IMR-90 (cell line): ENCODE results near the gene PNKD.

ENCODE experiments used
- POLR2A ChIP-seq: IDR thresholded peaks from 2 replicates; pipeline ENCODE4 v1.6.1; 2012; ENCODE audit warnings: mild to moderate bottlenecking, low read depth, low read length
- USF2 ChIP-seq: fragments of 150-350 bp; IDR thresholded peaks from 2 replicates; pipeline ENCODE4 v1.6.1; 2017; ENCODE audit warnings: mild to moderate bottlenecking, antibody characterized with exemption, low read length, low read depth
- TF ChIP-seq, protein P1 (sequence below): conservative IDR thresholded peaks from 2 replicates; pipeline ENCODE4 v1.5.1; 2012; ENCODE audit warnings: mild to moderate bottlenecking, low read depth, low read length, improper control_type of control experiment

DNA sequence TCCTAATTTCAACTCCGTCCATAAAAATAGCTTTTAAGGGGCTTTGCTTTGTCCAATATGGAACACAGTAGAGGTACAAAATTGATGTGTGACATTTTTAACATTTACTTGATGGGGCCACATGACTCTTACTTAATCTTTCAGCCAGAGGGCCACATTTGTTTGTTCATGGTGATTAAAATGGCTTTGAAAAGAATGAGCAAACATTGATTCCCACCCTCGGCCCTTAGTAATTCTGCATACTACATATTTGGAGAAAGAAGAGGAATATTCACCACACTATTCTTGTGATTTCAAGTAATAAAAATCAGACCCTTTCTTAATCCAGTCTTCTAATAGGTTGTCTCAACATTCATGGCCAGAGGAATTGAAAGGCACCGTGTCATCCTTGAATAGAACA lies 35.8 kb upstream of the PNKD start:
- TF ChIP-seq, protein P1, sequence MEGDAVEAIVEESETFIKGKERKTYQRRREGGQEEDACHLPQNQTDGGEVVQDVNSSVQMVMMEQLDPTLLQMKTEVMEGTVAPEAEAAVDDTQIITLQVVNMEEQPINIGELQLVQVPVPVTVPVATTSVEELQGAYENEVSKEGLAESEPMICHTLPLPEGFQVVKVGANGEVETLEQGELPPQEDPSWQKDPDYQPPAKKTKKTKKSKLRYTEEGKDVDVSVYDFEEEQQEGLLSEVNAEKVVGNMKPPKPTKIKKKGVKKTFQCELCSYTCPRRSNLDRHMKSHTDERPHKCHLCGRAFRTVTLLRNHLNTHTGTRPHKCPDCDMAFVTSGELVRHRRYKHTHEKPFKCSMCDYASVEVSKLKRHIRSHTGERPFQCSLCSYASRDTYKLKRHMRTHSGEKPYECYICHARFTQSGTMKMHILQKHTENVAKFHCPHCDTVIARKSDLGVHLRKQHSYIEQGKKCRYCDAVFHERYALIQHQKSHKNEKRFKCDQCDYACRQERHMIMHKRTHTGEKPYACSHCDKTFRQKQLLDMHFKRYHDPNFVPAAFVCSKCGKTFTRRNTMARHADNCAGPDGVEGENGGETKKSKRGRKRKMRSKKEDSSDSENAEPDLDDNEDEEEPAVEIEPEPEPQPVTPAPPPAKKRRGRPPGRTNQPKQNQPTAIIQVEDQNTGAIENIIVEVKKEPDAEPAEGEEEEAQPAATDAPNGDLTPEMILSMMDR, result no peak
- 0 out of 2 replicates have a peak, but pooled peaks have one; percentile 17 for TF ChIP-seq POLR2A
- no peak for TF ChIP-seq USF2
